CD4-positive, alpha-beta memory T cell (primary cell): Measurements from ENCODE around the gene APOL1. TPM values are rescaled to one million over a fixed set of nuclear protein-coding genes. Genes with fewer than 3 reads are reported as not detected.
A peak's percentile ranks its signal among the peaks of the same experiment; 100 is the strongest.

Experiments used
- CTCF ChIA-PET: fragments of 350-600 bp; sonication (Branson Sonifier 250); formaldehyde crosslinking; loops from one replicate; lab custom pipeline; 2021; ENCODE audit warnings: inconsistent platforms; ENCODE audit not compliant: partially characterized antibody; lab: Charles Lee
- POLR2A ChIA-PET: fragments of 350-600 bp; sonication (Branson Sonifier 250); formaldehyde crosslinking; loops from one replicate; lab custom pipeline; 2021; ENCODE audit not compliant: partially characterized antibody; lab: Charles Lee
- DNase-seq, 5 donors: peaks; one replicate each; pipeline versions ENCODE4 v3.0.0 to v3.0.0-alpha.2; 2020 to 2022; ENCODE audit warnings: mixed read lengths in 1 of 5
- H3K27ac ChIP-seq: one replicate; pipeline ENCODE4 v1.7.0; 2013; ENCODE audit warnings: low read depth, low read length
- H3K27me3 ChIP-seq: 2 replicates; pipeline ENCODE4 v1.7.0; 2013; ENCODE audit warnings: mild to moderate bottlenecking, low read length, moderate library complexity; ENCODE audit not compliant: insufficient read depth
- H3K36me3 ChIP-seq: 2 replicates; pipeline ENCODE4 v1.7.0; 2013; ENCODE audit warnings: mild to moderate bottlenecking, low read length, moderate library complexity; ENCODE audit not compliant: insufficient read depth
- H3K4me1 ChIP-seq: 2 replicates; pipeline ENCODE4 v1.7.0; 2013; ENCODE audit warnings: mild to moderate bottlenecking, low read length, moderate library complexity; ENCODE audit not compliant: insufficient read depth
- H3K4me3 ChIP-seq, 2 donors: one replicate each; pipeline ENCODE4 v1.7.0; 2013; ENCODE audit warnings: low read length in 2 of 2, mild to moderate bottlenecking in 1 of 2
- H3K9me3 ChIP-seq, 2 donors: one replicate each; pipeline ENCODE4 v1.7.0; 2013; ENCODE audit warnings: low read length in 2 of 2, control low read depth in 1 of 2; ENCODE audit not compliant: control insufficient read depth in 1 of 2
- H3K27ac Mint-ChIP-seq, 7 donors: one replicate each; pipeline ENCODE4 v1.8.0; 2020 to 2021; ENCODE audit warnings: mixed read lengths in 7 of 7, mild to moderate bottlenecking in 6 of 7, inconsistent platforms in 3 of 7, moderate library complexity in 3 of 7
- H3K27me3 Mint-ChIP-seq, 2 donors: one replicate each; pipeline ENCODE4 v1.8.0; 2020 to 2021; ENCODE audit warnings: mixed read lengths in 2 of 2
- H3K36me3 Mint-ChIP-seq, 2 donors: one replicate each; pipeline ENCODE4 v1.8.0; 2020 to 2021; ENCODE audit warnings: mixed read lengths in 2 of 2, inconsistent platforms in 1 of 2, mild to moderate bottlenecking in 1 of 2
- H3K4me1 Mint-ChIP-seq, 4 donors: one replicate each; pipeline ENCODE4 v1.8.0; 2020 to 2021; ENCODE audit warnings: mixed read lengths in 4 of 4, mild to moderate bottlenecking in 1 of 4
- H3K4me3 Mint-ChIP-seq, 8 donors: one replicate each; pipeline ENCODE4 v1.8.0; 2020 to 2021; ENCODE audit warnings: mixed read lengths in 8 of 8, mild to moderate bottlenecking in 7 of 8, moderate library complexity in 6 of 8, inconsistent platforms in 3 of 8
- H3K9me3 Mint-ChIP-seq, 8 donors: one replicate each; pipeline ENCODE4 v1.8.0; 2020 to 2021; ENCODE audit warnings: mixed read lengths in 8 of 8, mild to moderate bottlenecking in 5 of 8, inconsistent platforms in 3 of 8, moderate library complexity in 1 of 8
- intact Hi-C: fragments of 100-400 bp; cut with micrococcal nuclease; formaldehyde crosslinking; loops from one replicate; pipeline ENCODE4 v1.15.1; 2023
- polyA plus RNA-seq, 2 donors: library from polyadenylated mRNA; unstranded; fragments of 300-500 nt; fragmentation: Illumina TruSeq; gene quantifications; one replicate each; pipeline ENCODE4 v1.2.3, GENCODE V29; 2021
- total RNA-seq, 2 experiments: library from RNA; stranded (reverse); gene quantifications; one replicate each; pipeline ENCODE4 v1.2.3, GENCODE V29; 2021

The APOL1 gene
- total and polyA plus RNA-seq, 4 experiments from 2014 or later: 6.3 to 31.2 (median 26.2) TPM

DNA sequence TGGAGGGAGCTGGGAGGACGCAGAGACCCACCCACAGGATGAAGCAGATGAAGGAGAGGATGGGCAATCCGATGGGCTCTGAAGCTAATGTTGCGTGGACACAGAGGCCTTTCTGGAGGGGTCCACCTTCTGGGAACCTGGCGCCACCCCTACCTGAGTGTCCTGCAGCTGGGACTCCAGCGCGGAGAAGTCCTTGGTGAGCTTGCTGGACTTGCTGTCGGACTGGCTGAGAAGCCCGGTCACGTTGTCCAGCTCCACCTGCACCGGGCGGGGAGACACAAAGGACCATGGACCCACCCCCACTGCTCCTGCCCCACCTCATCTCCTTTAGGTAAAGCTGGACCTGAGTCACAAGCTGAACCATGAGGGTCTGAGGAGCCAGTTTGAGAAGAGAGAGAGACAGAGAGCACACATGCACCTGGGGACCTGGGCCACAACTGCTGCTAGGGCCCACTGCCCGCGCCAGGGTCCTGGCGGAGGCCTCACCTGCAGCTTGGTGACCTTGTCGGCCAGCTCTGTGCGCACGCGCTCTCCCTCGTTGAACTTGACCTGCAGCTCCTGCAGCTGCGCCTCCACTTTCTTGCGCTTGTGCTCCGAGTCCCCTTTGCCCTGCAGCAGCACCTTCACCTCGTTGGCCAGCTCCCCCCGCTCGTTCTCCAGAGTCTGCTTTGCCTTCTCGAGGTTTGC is 40.8 kb downstream of the APOL1 start:
- no peaks in the 10 kb centered on the region for H3K27me3 ChIP-seq
- H3K4me1 ChIP-seq: peaks cover 51% of the 10 kb centered on the region
- DNase-seq: no peak
- Mint-ChIP-seq H3K27me3 (no peaks in the 10 kb centered on the region), H3K36me3 (peaks cover 75 to 82% of the 10 kb centered on the region in 2 donors), H3K4me3 (peak overlapping the region in 1 of 8 donors; percentile 5), H3K9me3 (peaks cover 0 to 15% (median 0%) of the 10 kb centered on the region in 8 donors), H3K4me1 (peaks cover 26 to 68% (median 47%) of the 10 kb centered on the region in 4 donors), H3K27ac (peak overlapping the region in 5 of 7 donors; percentile 61 to 90 (median 79))
- H3K36me3 ChIP-seq: peaks cover 82% of the 10 kb centered on the region
- POLR2A ChIA-PET: interaction anchor here (0.8 to 9.8 kb wide), 13 partner anchors 8 to 188 kb away, joined by 3 to 59 read pairs (median 4); partner anchors contain the start of gene TXN2
- H3K27ac ChIP-seq: peak overlapping the region; percentile 1
- H3K9me3 ChIP-seq: no peaks in the 10 kb centered on the region
- CTCF ChIA-PET: interaction anchor here (1.0 to 2.5 kb wide), 5 partner anchors 8 to 177 kb away, joined by 3 to 19 read pairs (median 6); no protein-coding TSS in a partner anchor
- intact Hi-C loops: no loop called here
- H3K4me3 ChIP-seq: no peak overlapping the region

GRCh38 chr22:36294293-36294620 is 41.3 kb downstream of the APOL1 start:
- Histone ChIP-seq H3K9me3 (no peaks in the 10 kb centered on the region), H3K27ac (peak overlapping the region; percentile 1), H3K36me3 (peaks cover 82% of the 10 kb centered on the region), H3K4me1 (peaks cover 46% of the 10 kb centered on the region), H3K27me3 (no peaks in the 10 kb centered on the region), H3K4me3 (no peak overlapping the region)
- POLR2A ChIA-PET: interaction anchor here (1.1 to 9.8 kb wide), 7 partner anchors 7 to 85 kb away, joined by 3 to 59 read pairs (median 4); no protein-coding TSS in a partner anchor
- no peaks in the 10 kb centered on the region for H3K27me3 Mint-ChIP-seq
- peaks cover 0 to 15% (median 0%) of the 10 kb centered on the region in 8 donors for H3K9me3 Mint-ChIP-seq
- CTCF ChIA-PET: interaction anchor here (1.0 to 2.4 kb wide), 4 partner anchors 9 to 176 kb away, joined by 3 to 9 read pairs (median 4); no protein-coding TSS in a partner anchor
- intact Hi-C loops: no loop called here
- peaks cover 25 to 63% (median 43%) of the 10 kb centered on the region in 4 donors for H3K4me1 Mint-ChIP-seq
- H3K27ac Mint-ChIP-seq: peak overlapping the region in 5 of 7 donors; percentile 61 to 90 (median 84)
- peak in 1 of 5 donors; percentile 28 for DNase-seq
- peak overlapping the region in 2 of 8 donors; percentile 5 to 50 for H3K4me3 Mint-ChIP-seq
- peaks cover 71 to 82% of the 10 kb centered on the region in 2 donors for H3K36me3 Mint-ChIP-seq

- no peaks in the 10 kb centered on the region for H3K27me3 Mint-ChIP-seq
- no peaks in the 10 kb centered on the region for H3K27me3 ChIP-seq
- no peak overlapping the region for H3K27ac ChIP-seq
- H3K36me3 ChIP-seq: peaks cover 82% of the 10 kb centered on the region
- H3K4me1 ChIP-seq: peaks cover 40% of the 10 kb centered on the region
- peak overlapping the region in 4 of 7 donors; percentile 48 to 90 (median 72) for H3K27ac Mint-ChIP-seq
- peaks cover 70 to 82% of the 10 kb centered on the region in 2 donors for H3K36me3 Mint-ChIP-seq
- no peak overlapping the region for H3K4me3 Mint-ChIP-seq
- POLR2A ChIA-PET: interaction anchor here (1.1 to 9.8 kb wide), 4 partner anchors 23 to 85 kb away, joined by 3 to 59 read pairs (median 6); no protein-coding TSS in a partner anchor
- CTCF ChIA-PET: interaction anchor here (11.4 kb wide), 1 partner anchor 175 kb away, joined by 204 read pairs; no protein-coding TSS in a partner anchor
- H3K9me3 Mint-ChIP-seq: peaks cover 0 to 11% (median 0%) of the 10 kb centered on the region in 8 donors
- H3K4me1 Mint-ChIP-seq: peaks cover 20 to 57% (median 38%) of the 10 kb centered on the region in 4 donors
- no peak for DNase-seq
- H3K9me3 ChIP-seq: no peaks in the 10 kb centered on the region
- intact Hi-C loops: no loop called here
- no peak overlapping the region for H3K4me3 ChIP-seq
Observed at GRCh38 chr22:36294801-36295200, 41.9 kb downstream of the APOL1 start.

- Histone ChIP-seq H3K27me3 (no peaks in the 10 kb centered on the region), H3K4me3 (no peak overlapping the region), H3K4me1 (peaks cover 38% of the 10 kb centered on the region), H3K36me3 (peaks cover 87% of the 10 kb centered on the region), H3K9me3 (no peaks in the 10 kb centered on the region), H3K27ac (no peak overlapping the region)
- ChIA-PET POLR2A (interaction anchor here (1.5 to 9.8 kb wide), 3 partner anchors 10 to 38 kb away, joined by 6 to 59 read pairs (median 7); no protein-coding TSS in a partner anchor), CTCF (interaction anchor here (0.8 to 11.4 kb wide), 3 partner anchors 9 to 175 kb away, joined by 4 to 204 read pairs (median 5); partner anchors contain the start of gene APOL2)
- no peaks in the 10 kb centered on the region for H3K27me3 Mint-ChIP-seq
- peaks cover 0 to 8% (median 0%) of the 10 kb centered on the region in 8 donors for H3K9me3 Mint-ChIP-seq
- peaks cover 18 to 53% (median 35%) of the 10 kb centered on the region in 4 donors for H3K4me1 Mint-ChIP-seq
- peak overlapping the region in 1 of 8 donors; percentile 20 for H3K4me3 Mint-ChIP-seq
- peak overlapping the region in 4 of 7 donors; percentile 61 to 90 (median 80) for H3K27ac Mint-ChIP-seq
- intact Hi-C loops: no loop called here
- peaks cover 65 to 83% of the 10 kb centered on the region in 2 donors for H3K36me3 Mint-ChIP-seq
- peak in 1 of 5 donors; percentile 15 for DNase-seq
Observed at GRCh38 chr22:36295247-36295646, 42.3 kb downstream of the APOL1 start.

DNA sequence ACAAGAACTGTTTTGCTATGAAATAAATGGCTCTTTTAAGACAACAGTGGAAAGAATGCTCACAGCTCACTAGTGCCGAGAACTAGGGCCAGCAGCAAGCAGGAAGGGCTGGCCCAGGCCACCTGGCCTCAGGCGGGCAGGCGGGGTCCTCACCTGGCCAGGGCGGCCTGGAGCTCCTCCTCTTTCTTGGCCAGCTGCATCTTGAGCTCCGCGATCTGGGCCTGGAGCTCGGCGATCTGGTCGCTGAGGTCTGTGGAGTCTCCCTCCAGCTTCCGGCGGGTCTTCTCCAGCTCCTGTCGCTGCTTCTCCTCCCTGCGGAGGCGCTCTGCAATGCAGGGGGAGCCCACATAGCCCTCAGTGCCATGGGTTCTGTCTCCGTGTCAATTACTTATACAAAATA is 43.8 kb downstream of the APOL1 start:
- CTCF ChIA-PET: interaction anchor here (0.5 to 11.4 kb wide), 6 partner anchors 17 to 173 kb away, joined by 3 to 204 read pairs (median 4); partner anchors contain the start of gene APOL2
- Histone ChIP-seq H3K4me3 (no peak overlapping the region), H3K9me3 (no peaks in the 10 kb centered on the region), H3K27me3 (no peaks in the 10 kb centered on the region), H3K4me1 (peaks cover 44% of the 10 kb centered on the region), H3K36me3 (peaks cover 99% of the 10 kb centered on the region), H3K27ac (no peak overlapping the region)
- Mint-ChIP-seq H3K27ac (peak overlapping the region in 3 of 7 donors; percentile 39 to 78 (median 68)), H3K9me3 (peaks cover 0 to 8% (median 0%) of the 10 kb centered on the region in 8 donors), H3K4me1 (peaks cover 18 to 53% (median 35%) of the 10 kb centered on the region in 4 donors), H3K4me3 (no peak overlapping the region), H3K36me3 (peaks cover 72 to 88% of the 10 kb centered on the region in 2 donors), H3K27me3 (no peaks in the 10 kb centered on the region)
- intact Hi-C loops: no loop called here
- peak in 1 of 5 donors; percentile 18 for DNase-seq
- POLR2A ChIA-PET: interaction anchor here (0.6 to 9.8 kb wide), 4 partner anchors 9 to 180 kb away, joined by 3 to 59 read pairs (median 4); no protein-coding TSS in a partner anchor

DNA sequence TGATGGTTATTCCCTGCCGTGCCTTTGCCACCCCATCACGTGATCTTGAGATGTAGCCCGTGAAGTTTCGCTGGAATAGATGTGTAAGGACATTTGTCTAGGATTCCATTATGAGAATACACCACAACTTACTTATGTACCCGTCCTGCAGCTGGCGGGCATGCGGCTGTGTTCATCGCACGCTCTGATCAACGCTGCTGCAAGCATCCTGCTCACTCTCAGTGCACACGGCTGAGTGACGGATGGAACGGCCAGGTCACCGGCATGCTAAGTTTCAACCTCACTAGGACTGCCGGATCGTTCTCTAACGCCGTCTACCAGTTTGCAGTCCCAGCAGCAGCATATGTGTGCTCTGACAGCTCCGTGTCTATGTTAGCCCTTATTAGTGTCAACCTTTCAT is 44.6 kb downstream of the APOL1 start:
- no peak for DNase-seq
- Histone ChIP-seq H3K36me3 (peaks cover 100% of the 10 kb centered on the region), H3K27me3 (no peaks in the 10 kb centered on the region), H3K27ac (no peak overlapping the region), H3K4me1 (peaks cover 38% of the 10 kb centered on the region), H3K9me3 (no peaks in the 10 kb centered on the region), H3K4me3 (no peak overlapping the region)
- intact Hi-C loops: no loop called here
- Mint-ChIP-seq H3K4me1 (peaks cover 16 to 47% (median 31%) of the 10 kb centered on the region in 4 donors), H3K36me3 (peaks cover 67 to 87% of the 10 kb centered on the region in 2 donors), H3K9me3 (peaks cover 0 to 4% (median 0%) of the 10 kb centered on the region in 8 donors), H3K27me3 (no peaks in the 10 kb centered on the region), H3K4me3 (no peak overlapping the region), H3K27ac (peak overlapping the region in 5 of 7 donors; percentile 46 to 91 (median 66))
- ChIA-PET POLR2A (interaction anchor here (0.6 to 9.8 kb wide), 3 partner anchors 8 to 179 kb away, joined by 3 to 59 read pairs (median 3); no protein-coding TSS in a partner anchor), CTCF (interaction anchor here (0.8 to 11.4 kb wide), 7 partner anchors 12 to 189 kb away, joined by 3 to 204 read pairs (median 4); no protein-coding TSS in a partner anchor)
